GM23338 (cell line): ENCODE measurements around the gene PCDH12. TPM values are rescaled to one million over a fixed set of nuclear protein-coding genes. Genes with fewer than 3 reads are reported as not detected.

ENCODE experiments used
- ATAC-seq: fragments of 200-7000 bp; cut with Tn5 transposase; 3 replicates; pipeline ENCODE4 v1.9.1; 2020
- DNase-seq: peaks from one replicate; pipeline ENCODE4 v3.0.0-alpha.2; 2015; ENCODE audit warnings: low spot score
- H2AFZ ChIP-seq: fragments of 200-600 bp; sonication (generic); 2 replicates; pipeline ENCODE4 v1.8.0; 2016; ENCODE audit warnings: antibody characterized with exemption, mild to moderate bottlenecking, moderate library complexity
- H3F3A ChIP-seq: fragments of 200-600 bp; sonication (generic); replicated peaks from 2 replicates; pipeline ENCODE4 v1.8.0; 2017; ENCODE audit warnings: antibody characterized with exemption, mixed run types, low read depth
- H3K27ac ChIP-seq: fragments of 200-600 bp; sonication (generic); 2 replicates; pipeline ENCODE4 v1.6.1; 2016; ENCODE audit warnings: low read depth
- H3K27me3 ChIP-seq: fragments of 200-600 bp; sonication (generic); 2 replicates; pipeline ENCODE4 v1.8.0; 2016; ENCODE audit warnings: mild to moderate bottlenecking, mixed run types, moderate library complexity; ENCODE audit not compliant: insufficient read depth
- H3K36me3 ChIP-seq: fragments of 200-600 bp; sonication (generic); 2 replicates; pipeline ENCODE4 v1.8.0; 2016; ENCODE audit warnings: mild to moderate bottlenecking; ENCODE audit not compliant: insufficient read depth
- H3K4me1 ChIP-seq: fragments of 200-600 bp; sonication (generic); 2 replicates; pipeline ENCODE4 v1.8.0; 2016; ENCODE audit warnings: mild to moderate bottlenecking, moderate library complexity; ENCODE audit not compliant: insufficient read depth
- H3K4me2 ChIP-seq: fragments of 200-600 bp; sonication (generic); 2 replicates; pipeline ENCODE4 v1.7.1; 2017; ENCODE audit warnings: mixed run types
- H3K4me3 ChIP-seq: fragments of 200-600 bp; sonication (generic); 2 replicates; pipeline ENCODE4 v1.6.1; 2016; ENCODE audit warnings: mixed run types
- H3K79me2 ChIP-seq: fragments of 200-600 bp; sonication (generic); replicated peaks from 2 replicates; pipeline ENCODE4 v1.8.0; 2017; ENCODE audit warnings: mild to moderate bottlenecking; ENCODE audit not compliant: insufficient read depth
- H3K9me2 ChIP-seq: fragments of 200-600 bp; sonication (generic); 2 replicates; pipeline ENCODE4 v1.8.0; 2017; ENCODE audit not compliant: insufficient read depth
- H4K20me1 ChIP-seq: fragments of 200-600 bp; sonication (generic); replicated peaks from 2 replicates; pipeline ENCODE4 v1.8.0; 2017; ENCODE audit warnings: mild to moderate bottlenecking; ENCODE audit not compliant: insufficient read depth
- H3K27ac Mint-ChIP-seq: 2 replicates; pipeline ENCODE4 v1.8.0; 2020; ENCODE audit warnings: inconsistent platforms, mild to moderate bottlenecking, moderate library complexity, mixed read lengths
- H3K27me3 Mint-ChIP-seq: 3 replicates; pipeline ENCODE4 v1.8.0; 2022; ENCODE audit warnings: low read depth, mild to moderate bottlenecking, moderate library complexity, mixed read lengths, inconsistent platforms; ENCODE audit not compliant: insufficient read depth, poor library complexity
- H3K36me3 Mint-ChIP-seq: 3 replicates; pipeline ENCODE4 v1.8.0; 2021; ENCODE audit warnings: low read depth, mild to moderate bottlenecking, inconsistent platforms, moderate library complexity, mixed read lengths
- H3K4me1 Mint-ChIP-seq: 3 replicates; pipeline ENCODE4 v1.8.0; 2020; ENCODE audit warnings: mild to moderate bottlenecking, inconsistent platforms, mixed read lengths
- H3K4me3 Mint-ChIP-seq: 3 replicates; pipeline ENCODE4 v1.8.0; 2021; ENCODE audit warnings: moderate library complexity, mild to moderate bottlenecking, inconsistent platforms, mixed read lengths
- H3K9me3 Mint-ChIP-seq: 3 replicates; pipeline ENCODE4 v1.8.0; 2020; ENCODE audit warnings: moderate library complexity, mild to moderate bottlenecking, inconsistent platforms, mixed read lengths
- REST ChIP-seq: IDR thresholded peaks from one replicate; pipeline ENCODE4 v1.6.1; 2018; ENCODE audit warnings: antibody characterized with exemption; ENCODE audit not compliant: unreplicated experiment
- STAT1 ChIP-seq: IDR thresholded peaks from one replicate; pipeline ENCODE4 v1.6.1; 2016; ENCODE audit warnings: antibody characterized with exemption; ENCODE audit not compliant: unreplicated experiment
- polyA plus RNA-seq: library from polyadenylated mRNA; unstranded; fragments of >200 nt; fragmentation: Nextera tagmentation; extraction: Ambion mirVana; gene quantifications from 2 replicates; pipeline ENCODE4 v1.2.1, GENCODE V29; 2016
- total RNA-seq: library from RNA; depleted of rRNA; stranded (reverse); fragments of >200 nt; shearing (Covaris generic); gene quantifications from 2 replicates; pipeline ENCODE4 v1.2.3, GENCODE V29; 2014
- TF ChIP-seq, protein P1 (sequence below): fragments of 250-450 bp; sonication (Bioruptor Pico); IDR thresholded peaks from 2 replicates; pipeline ENCODE4 v1.5.0; 2020; ENCODE audit warnings: mild to moderate bottlenecking, moderate library complexity
- TF ChIP-seq, protein P2 (sequence below), 2 experiments: fragments of 200-600 bp in 1 of 2; sonication (generic) in 1 of 2; conservative IDR thresholded peaks; 2 replicates each; pipeline versions ENCODE4 v1.5.1 to v1.6.1; 2016 to 2017; ENCODE audit warnings: antibody characterized with exemption in 2 of 2, low read depth in 2 of 2, mild to moderate bottlenecking in 2 of 2, moderate library complexity in 1 of 2

The PCDH12 gene
- total and polyA plus RNA-seq, 2 experiments from 2014 or later = 0.14 to 0.29 TPM

- TF ChIP-seq, protein P1, sequence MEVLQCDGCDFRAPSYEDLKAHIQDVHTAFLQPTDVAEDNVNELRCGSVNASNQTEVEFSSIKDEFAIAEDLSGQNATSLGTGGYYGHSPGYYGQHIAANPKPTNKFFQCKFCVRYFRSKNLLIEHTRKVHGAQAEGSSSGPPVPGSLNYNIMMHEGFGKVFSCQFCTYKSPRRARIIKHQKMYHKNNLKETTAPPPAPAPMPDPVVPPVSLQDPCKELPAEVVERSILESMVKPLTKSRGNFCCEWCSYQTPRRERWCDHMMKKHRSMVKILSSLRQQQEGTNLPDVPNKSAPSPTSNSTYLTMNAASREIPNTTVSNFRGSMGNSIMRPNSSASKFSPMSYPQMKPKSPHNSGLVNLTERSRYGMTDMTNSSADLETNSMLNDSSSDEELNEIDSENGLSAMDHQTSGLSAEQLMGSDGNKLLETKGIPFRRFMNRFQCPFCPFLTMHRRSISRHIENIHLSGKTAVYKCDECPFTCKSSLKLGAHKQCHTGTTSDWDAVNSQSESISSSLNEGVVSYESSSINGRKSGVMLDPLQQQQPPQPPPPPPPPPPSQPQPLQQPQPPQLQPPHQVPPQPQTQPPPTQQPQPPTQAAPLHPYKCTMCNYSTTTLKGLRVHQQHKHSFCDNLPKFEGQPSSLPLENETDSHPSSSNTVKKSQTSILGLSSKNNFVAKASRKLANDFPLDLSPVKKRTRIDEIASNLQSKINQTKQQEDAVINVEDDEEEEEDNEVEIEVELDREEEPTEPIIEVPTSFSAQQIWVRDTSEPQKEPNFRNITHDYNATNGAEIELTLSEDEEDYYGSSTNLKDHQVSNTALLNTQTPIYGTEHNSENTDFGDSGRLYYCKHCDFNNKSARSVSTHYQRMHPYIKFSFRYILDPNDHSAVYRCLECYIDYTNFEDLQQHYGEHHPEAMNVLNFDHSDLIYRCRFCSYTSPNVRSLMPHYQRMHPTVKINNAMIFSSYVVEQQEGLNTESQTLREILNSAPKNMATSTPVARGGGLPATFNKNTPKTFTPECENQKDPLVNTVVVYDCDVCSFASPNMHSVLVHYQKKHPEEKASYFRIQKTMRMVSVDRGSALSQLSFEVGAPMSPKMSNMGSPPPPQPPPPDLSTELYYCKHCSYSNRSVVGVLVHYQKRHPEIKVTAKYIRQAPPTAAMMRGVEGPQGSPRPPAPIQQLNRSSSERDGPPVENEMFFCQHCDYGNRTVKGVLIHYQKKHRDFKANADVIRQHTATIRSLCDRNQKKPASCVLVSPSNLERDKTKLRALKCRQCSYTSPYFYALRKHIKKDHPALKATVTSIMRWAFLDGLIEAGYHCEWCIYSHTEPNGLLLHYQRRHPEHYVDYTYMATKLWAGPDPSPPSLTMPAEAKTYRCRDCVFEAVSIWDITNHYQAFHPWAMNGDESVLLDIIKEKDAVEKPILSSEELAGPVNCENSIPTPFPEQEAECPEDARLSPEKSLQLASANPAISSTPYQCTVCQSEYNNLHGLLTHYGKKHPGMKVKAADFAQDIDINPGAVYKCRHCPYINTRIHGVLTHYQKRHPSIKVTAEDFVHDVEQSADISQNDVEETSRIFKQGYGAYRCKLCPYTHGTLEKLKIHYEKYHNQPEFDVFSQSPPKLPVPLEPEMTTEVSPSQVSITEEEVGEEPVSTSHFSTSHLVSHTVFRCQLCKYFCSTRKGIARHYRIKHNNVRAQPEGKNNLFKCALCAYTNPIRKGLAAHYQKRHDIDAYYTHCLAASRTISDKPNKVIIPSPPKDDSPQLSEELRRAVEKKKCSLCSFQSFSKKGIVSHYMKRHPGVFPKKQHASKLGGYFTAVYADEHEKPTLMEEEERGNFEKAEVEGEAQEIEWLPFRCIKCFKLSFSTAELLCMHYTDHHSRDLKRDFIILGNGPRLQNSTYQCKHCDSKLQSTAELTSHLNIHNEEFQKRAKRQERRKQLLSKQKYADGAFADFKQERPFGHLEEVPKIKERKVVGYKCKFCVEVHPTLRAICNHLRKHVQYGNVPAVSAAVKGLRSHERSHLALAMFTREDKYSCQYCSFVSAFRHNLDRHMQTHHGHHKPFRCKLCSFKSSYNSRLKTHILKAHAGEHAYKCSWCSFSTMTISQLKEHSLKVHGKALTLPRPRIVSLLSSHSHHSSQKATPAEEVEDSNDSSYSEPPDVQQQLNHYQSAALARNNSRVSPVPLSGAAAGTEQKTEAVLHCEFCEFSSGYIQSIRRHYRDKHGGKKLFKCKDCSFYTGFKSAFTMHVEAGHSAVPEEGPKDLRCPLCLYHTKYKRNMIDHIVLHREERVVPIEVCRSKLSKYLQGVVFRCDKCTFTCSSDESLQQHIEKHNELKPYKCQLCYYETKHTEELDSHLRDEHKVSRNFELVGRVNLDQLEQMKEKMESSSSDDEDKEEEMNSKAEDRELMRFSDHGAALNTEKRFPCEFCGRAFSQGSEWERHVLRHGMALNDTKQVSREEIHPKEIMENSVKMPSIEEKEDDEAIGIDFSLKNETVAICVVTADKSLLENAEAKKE = no peak
Measured at GRCh38 chr5:141994511-141995136, 36.6 kb upstream of the PCDH12 start (continued).

- Histone ChIP-seq H3K36me3 (peaks cover 3% of the 10 kb centered on the region; the same call in 1 of the 2 replicates), H3K27me3 (no peaks in the 10 kb centered on the region), H3F3A (no peaks in the 10 kb centered on the region), H3K4me2 (no peak overlapping the region), H3K79me2 (no peaks in the 10 kb centered on the region; the same call in 1 of the 2 replicates), H4K20me1 (no peaks in the 10 kb centered on the region), H3K4me3 (no peak overlapping the region), H2AFZ (no peak overlapping the region), H3K27ac (no peak overlapping the region), H3K4me1 (no peaks in the 10 kb centered on the region), H3K9me2 (no peaks in the 10 kb centered on the region)
- DNase-seq = peak; percentile 88
- no peaks in the 10 kb centered on the region for H3K27me3 Mint-ChIP-seq
- peaks cover 13% of the 10 kb centered on the region for H3K36me3 Mint-ChIP-seq
- TF ChIP-seq, protein P2, sequence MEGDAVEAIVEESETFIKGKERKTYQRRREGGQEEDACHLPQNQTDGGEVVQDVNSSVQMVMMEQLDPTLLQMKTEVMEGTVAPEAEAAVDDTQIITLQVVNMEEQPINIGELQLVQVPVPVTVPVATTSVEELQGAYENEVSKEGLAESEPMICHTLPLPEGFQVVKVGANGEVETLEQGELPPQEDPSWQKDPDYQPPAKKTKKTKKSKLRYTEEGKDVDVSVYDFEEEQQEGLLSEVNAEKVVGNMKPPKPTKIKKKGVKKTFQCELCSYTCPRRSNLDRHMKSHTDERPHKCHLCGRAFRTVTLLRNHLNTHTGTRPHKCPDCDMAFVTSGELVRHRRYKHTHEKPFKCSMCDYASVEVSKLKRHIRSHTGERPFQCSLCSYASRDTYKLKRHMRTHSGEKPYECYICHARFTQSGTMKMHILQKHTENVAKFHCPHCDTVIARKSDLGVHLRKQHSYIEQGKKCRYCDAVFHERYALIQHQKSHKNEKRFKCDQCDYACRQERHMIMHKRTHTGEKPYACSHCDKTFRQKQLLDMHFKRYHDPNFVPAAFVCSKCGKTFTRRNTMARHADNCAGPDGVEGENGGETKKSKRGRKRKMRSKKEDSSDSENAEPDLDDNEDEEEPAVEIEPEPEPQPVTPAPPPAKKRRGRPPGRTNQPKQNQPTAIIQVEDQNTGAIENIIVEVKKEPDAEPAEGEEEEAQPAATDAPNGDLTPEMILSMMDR (conservative IDR thresholded peaks at IDR 0.05; ENCODE audit: low read depth in 2 of 2) = peak; percentile 78 to 92
- TF ChIP-seq STAT1 (no peak), REST (no peak)
- no peak overlapping the region for H3K27ac Mint-ChIP-seq
- H3K4me1 Mint-ChIP-seq = no peaks in the 10 kb centered on the region
- H3K9me3 Mint-ChIP-seq = no peaks in the 10 kb centered on the region
- peak; percentile 80 for ATAC-seq
- no peak overlapping the region for H3K4me3 Mint-ChIP-seq
Measured at GRCh38 chr5:141992349-141992963, 34.5 kb upstream of the PCDH12 start.
